ENCODE measurements around the gene NPY5R.

NPY5R gene

GRCh38 chr4:163384926-163385325, 41.2 kb downstream of the NPY5R start:
- no peak for DNase-seq (ENCODE audit: low spot score)

GRCh38 chr4:163385466-163385865, 41.8 kb downstream of the NPY5R start:
- DNase-seq (ENCODE audit: low spot score) = no peak

GRCh38 chr4:163391756-163392155, 48.1 kb downstream of the NPY5R start:
- DNase-seq (ENCODE audit: low spot score) = no peak

GRCh38 chr4:163392328-163392727, 48.6 kb downstream of the NPY5R start:
- no peak for DNase-seq (ENCODE audit: low spot score)

GRCh38 chr4:163393471-163393870, 49.8 kb downstream of the NPY5R start:
- no peak for DNase-seq (ENCODE audit: low spot score)

- no peak for DNase-seq (ENCODE audit: low spot score)
Measured at GRCh38 chr4:163395055-163395454, 51.4 kb downstream of the NPY5R start.

GRCh38 chr4:163395758-163396157, 52.1 kb downstream of the NPY5R start:
- peak; percentile 4 for DNase-seq (ENCODE audit: low spot score)

GRCh38 chr4:163398238-163398637, 54.5 kb downstream of the NPY5R start:
- DNase-seq (ENCODE audit: low spot score) = no peak

GRCh38 chr4:163400911-163401310, 57.2 kb downstream of the NPY5R start:
- no peak for DNase-seq (ENCODE audit: low spot score)

Data from GM03348 (cell line).